A673 (cell line): Measurements from ENCODE around the gene AGT. TPM values are rescaled to one million over a fixed set of nuclear protein-coding genes. Genes with fewer than 3 reads are reported as not detected.
"Not testable (repeated sequence)": the region's sequence is repeated elsewhere in the genome, so short reads cannot be mapped to it uniquely, and the experiment has no call there.

Experiments
- BruUV-seq: library from RNA; stranded (reverse); fragments of 400-500 nt; replicated peaks from 2 replicates; lab custom pipeline; 2021; lab: Mats Ljungman, UMichigan
- CTCF ChIA-PET: fragments of 300-600 bp; sonication (Branson Sonifier 250); formaldehyde crosslinking; loops from one replicate; lab custom pipeline; 2022; ENCODE audit warnings: antibody characterized with exemption; lab: Charles Lee
- POLR2A ChIA-PET: fragments of 300-600 bp; sonication (Branson Sonifier 250); formaldehyde crosslinking; loops from one replicate; lab custom pipeline; 2022; ENCODE audit warnings: antibody characterized with exemption; ENCODE audit not compliant: low non-redundant PET; lab: Charles Lee
- DNase-seq: peaks from one replicate; pipeline ENCODE4 v3.0.0-alpha.2; 2015; ENCODE audit warnings: low spot score
- H3K27ac ChIP-seq: fragments of 200-600 bp; sonication (generic); 2 replicates; pipeline ENCODE4 v1.5.1; 2016; ENCODE audit warnings: mixed run types, low read depth, mild to moderate bottlenecking, mixed read lengths, antibody characterized with exemption, low read length; ENCODE audit not compliant: poor library complexity, severe bottlenecking
- H3K27me3 ChIP-seq: fragments of 200-600 bp; sonication (generic); replicated peaks from 2 replicates; pipeline ENCODE4 v1.6.1; 2017; ENCODE audit warnings: mixed run types, low read depth, mild to moderate bottlenecking, mixed read lengths, antibody characterized with exemption, low read length; ENCODE audit not compliant: insufficient read depth, poor library complexity
- H3K36me3 ChIP-seq: fragments of 200-600 bp; sonication (generic); 2 replicates; pipeline ENCODE4 v1.6.1; 2016; ENCODE audit warnings: mixed run types, mild to moderate bottlenecking, mixed read lengths, antibody characterized with exemption, low read length; ENCODE audit not compliant: insufficient read depth, poor library complexity, severe bottlenecking
- H3K4me1 ChIP-seq: fragments of 200-600 bp; sonication (generic); 2 replicates; pipeline ENCODE4 v1.6.1; 2017; ENCODE audit warnings: mixed run types, mild to moderate bottlenecking, mixed read lengths, antibody characterized with exemption, low read length; ENCODE audit not compliant: insufficient read depth, poor library complexity, severe bottlenecking
- H3K4me3 ChIP-seq: fragments of 200-600 bp; sonication (generic); 2 replicates; pipeline ENCODE4 v1.5.1; 2016; ENCODE audit warnings: low read depth, mixed run types, mild to moderate bottlenecking, mixed read lengths, low read length; ENCODE audit not compliant: poor library complexity, severe bottlenecking
- H3K9me3 ChIP-seq: fragments of 200-600 bp; sonication (generic); 2 replicates; pipeline ENCODE4 v1.6.1; 2016; ENCODE audit warnings: mixed run types, low read depth, mild to moderate bottlenecking, mixed read lengths, antibody characterized with exemption, low read length; ENCODE audit not compliant: poor library complexity, severe bottlenecking
- EZH2 ChIP-seq: fragments of 200-600 bp; sonication (generic); IDR thresholded peaks from 2 replicates; pipeline ENCODE4 v1.6.1; 2017; ENCODE audit warnings: borderline replicate concordance, low read depth, mild to moderate bottlenecking, mixed read lengths, antibody characterized with exemption, low read length; ENCODE audit not compliant: poor library complexity, severe bottlenecking
- intact Hi-C: fragments of 100-400 bp; cut with micrococcal nuclease; formaldehyde crosslinking; loops from one replicate; pipeline ENCODE4 v1.10.0; 2022; ENCODE audit not compliant: unreplicated experiment
- total RNA-seq: library from RNA; stranded (reverse); gene quantifications from 2 replicates; pipeline ENCODE4 v1.2.3, GENCODE V29; 2021
- TF ChIP-seq, protein P1 (sequence below): fragments of 300-800, 200-600 bp; sonication (generic); conservative IDR thresholded peaks from 2 replicates; pipeline ENCODE4 v1.5.1; 2017; ENCODE audit warnings: low read depth, mild to moderate bottlenecking, antibody characterized with exemption, low read length, moderate library complexity, mixed read lengths

The AGT gene
- total RNA-seq, 1 experiment from 2014 or later: not detected

DNA sequence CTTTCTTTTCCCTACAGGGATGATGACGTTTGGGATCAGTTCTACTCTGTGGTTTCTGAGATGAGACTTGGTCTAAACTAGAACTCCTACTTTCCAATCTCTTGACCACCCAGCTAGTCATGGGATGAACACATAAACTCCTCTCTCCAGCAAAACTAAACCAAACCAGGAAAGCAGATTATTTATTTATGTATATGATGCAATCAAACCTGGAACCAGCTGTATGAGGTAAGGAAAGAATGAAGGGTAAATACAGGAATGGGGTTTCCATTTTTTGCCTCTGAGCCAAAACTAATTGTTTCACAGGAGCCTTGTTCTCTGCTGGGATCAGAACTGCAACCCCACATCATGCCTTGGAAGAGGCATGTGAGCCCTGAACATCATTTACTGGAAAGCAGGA is 3.3 kb upstream of the AGT start:
- Histone ChIP-seq H3K36me3 (no peaks in the 10 kb centered on the region), H3K27me3 (no peaks in the 10 kb centered on the region), H3K4me3 (no peak overlapping the region), H3K9me3 (no peaks in the 10 kb centered on the region), H3K4me1 (no peaks in the 10 kb centered on the region), H3K27ac (no peak overlapping the region)
- POLR2A ChIA-PET: no interaction called here
- intact Hi-C loops: no loop called here
- no peak for DNase-seq
- TF ChIP-seq, protein P1, sequence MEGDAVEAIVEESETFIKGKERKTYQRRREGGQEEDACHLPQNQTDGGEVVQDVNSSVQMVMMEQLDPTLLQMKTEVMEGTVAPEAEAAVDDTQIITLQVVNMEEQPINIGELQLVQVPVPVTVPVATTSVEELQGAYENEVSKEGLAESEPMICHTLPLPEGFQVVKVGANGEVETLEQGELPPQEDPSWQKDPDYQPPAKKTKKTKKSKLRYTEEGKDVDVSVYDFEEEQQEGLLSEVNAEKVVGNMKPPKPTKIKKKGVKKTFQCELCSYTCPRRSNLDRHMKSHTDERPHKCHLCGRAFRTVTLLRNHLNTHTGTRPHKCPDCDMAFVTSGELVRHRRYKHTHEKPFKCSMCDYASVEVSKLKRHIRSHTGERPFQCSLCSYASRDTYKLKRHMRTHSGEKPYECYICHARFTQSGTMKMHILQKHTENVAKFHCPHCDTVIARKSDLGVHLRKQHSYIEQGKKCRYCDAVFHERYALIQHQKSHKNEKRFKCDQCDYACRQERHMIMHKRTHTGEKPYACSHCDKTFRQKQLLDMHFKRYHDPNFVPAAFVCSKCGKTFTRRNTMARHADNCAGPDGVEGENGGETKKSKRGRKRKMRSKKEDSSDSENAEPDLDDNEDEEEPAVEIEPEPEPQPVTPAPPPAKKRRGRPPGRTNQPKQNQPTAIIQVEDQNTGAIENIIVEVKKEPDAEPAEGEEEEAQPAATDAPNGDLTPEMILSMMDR: no peak
- TF ChIP-seq EZH2: no peak
- BruUV-seq: no TSS peak
- CTCF ChIA-PET: no interaction called here

DNA sequence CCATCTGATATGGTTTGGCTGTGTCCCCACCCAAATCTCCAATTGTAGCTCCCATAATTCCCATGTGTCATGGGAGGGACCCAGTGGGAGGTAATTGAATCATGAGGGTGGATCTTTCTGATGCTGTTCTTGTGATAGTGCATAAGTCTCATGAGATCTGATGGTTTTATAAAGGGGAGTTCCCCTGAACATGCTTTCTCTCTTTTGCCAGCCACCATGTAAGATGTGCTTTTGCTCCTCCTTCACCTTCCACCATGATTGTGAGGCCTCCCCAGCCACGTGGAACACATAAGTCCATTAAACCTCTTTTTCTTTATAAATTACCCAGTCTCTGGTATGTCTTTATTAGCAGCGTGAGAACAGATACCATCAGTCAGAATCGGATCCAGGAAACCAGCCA is 2.5 kb upstream of the AGT start:
- H3K36me3 ChIP-seq, BruUV-seq, H3K4me1 ChIP-seq, H3K9me3 ChIP-seq, DNase-seq, H3K4me3 ChIP-seq, H3K27me3 ChIP-seq, POLR2A ChIA-PET, CTCF ChIA-PET, intact Hi-C loops, H3K27ac ChIP-seq: not testable (repeated sequence)

DNA sequence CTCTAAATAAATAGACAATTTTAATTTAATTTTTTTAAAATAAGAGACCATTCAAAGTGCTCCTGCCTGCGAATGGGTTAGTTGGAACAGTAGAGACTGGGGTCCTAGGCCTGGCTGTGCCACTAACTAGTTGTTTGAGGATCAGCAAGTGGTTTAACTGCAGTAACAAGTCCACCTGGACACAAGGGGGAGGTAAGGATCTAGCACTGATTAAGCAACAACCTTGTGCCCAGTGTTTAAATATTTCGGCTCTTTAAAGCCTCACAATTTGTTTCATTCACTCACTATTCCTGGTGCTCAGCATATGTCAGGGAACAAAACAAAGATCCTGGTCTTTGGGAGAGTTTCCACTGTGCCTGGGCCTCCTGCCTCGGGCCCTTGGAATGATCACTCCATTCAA is 1.6 kb upstream of the AGT start:
- POLR2A ChIA-PET: no interaction called here
- DNase-seq: no peak
- intact Hi-C loops: no loop called here
- H3K36me3 ChIP-seq: no peaks in the 10 kb centered on the region
- BruUV-seq: no TSS peak
- CTCF ChIA-PET: no interaction called here
- no peak overlapping the region for H3K4me3 ChIP-seq
- TF ChIP-seq, protein P1: no peak
- no peak for TF ChIP-seq EZH2
- H3K9me3 ChIP-seq: no peaks in the 10 kb centered on the region
- H3K4me1 ChIP-seq: no peaks in the 10 kb centered on the region
- H3K27me3 ChIP-seq: no peaks in the 10 kb centered on the region
- no peak overlapping the region for H3K27ac ChIP-seq

DNA sequence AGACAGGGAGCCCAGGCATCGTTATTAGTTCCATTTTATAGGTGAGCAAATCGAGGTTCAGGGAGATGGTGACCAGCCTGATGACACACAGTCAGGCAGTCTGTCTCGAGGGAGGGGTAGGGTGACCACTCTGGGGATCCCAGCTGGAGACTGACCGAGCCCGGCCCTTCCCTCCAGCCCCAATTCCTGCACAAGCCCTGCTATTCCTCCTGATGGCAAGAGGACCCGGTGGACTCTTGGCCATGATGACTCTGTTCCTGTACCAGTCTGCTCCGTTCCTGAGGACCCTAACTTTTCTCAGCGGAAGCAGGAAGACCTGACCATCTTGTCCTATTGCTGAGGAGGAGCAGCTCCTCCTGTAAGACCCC is 391 bp downstream of the AGT start:
- CTCF ChIA-PET: no interaction called here
- BruUV-seq: no TSS peak
- Histone ChIP-seq H3K27me3 (no peaks in the 10 kb centered on the region), H3K9me3 (no peaks in the 10 kb centered on the region), H3K4me1 (no peaks in the 10 kb centered on the region), H3K4me3 (no peak overlapping the region), H3K36me3 (no peaks in the 10 kb centered on the region), H3K27ac (no peak overlapping the region)
- no peak for DNase-seq
- TF ChIP-seq, protein P1: no peak
- TF ChIP-seq EZH2: no peak
- intact Hi-C loops: no loop called here
- POLR2A ChIA-PET: no interaction called here
